ENCODE measurements around the gene NT5DC1. TPM values are rescaled to one million over a fixed set of nuclear protein-coding genes. Genes with fewer than 3 reads are reported as not detected.

NT5DC1 gene
- polyA plus RNA-seq, 1 of the 3 experiments (the other 2 are of a cell fraction) = 20.3 TPM

- no peak for TF ChIP-seq FOSL2 (IDR thresholded peaks at IDR 0.05; ENCODE audit: borderline replicate concordance, low read depth)
- TF ChIP-seq MXI1 (IDR thresholded peaks at IDR 0.05; ENCODE audit: low read depth, low read length) = no peak
- no peak for TF ChIP-seq FOXJ3 (CRISPR knock-in tag; IDR thresholded peaks at IDR 0.05)
- TF ChIP-seq CTCF (IDR thresholded peaks at IDR 0.05) = no peak
- no peak for TF ChIP-seq EZH2phosphoT487 (IDR thresholded peaks at IDR 0.05; ENCODE audit: borderline replicate concordance, low read depth)
Measured at GRCh38 chr6:116072368-116072767, 28.3 kb upstream of the NT5DC1 start (continued).

- Histone ChIP-seq H3K4me3 (ENCODE audit: low read depth in 2 of 2, low read length in 1 of 2) (no peak overlapping the region), H3K9me2 (peaks cover 2% of the 10 kb centered on the region; the same call in 1 of the 2 replicates), H3F3A (replicated peaks; ENCODE audit: insufficient read depth) (no peaks in the 10 kb centered on the region), H2AFZ (ENCODE audit: low read depth) (no peak overlapping the region), H3K27ac (ENCODE audit: low read depth in 2 of 2, low read length in 1 of 2) (no peak overlapping the region), H4K20me1 (ENCODE audit: insufficient read depth) (no peaks in the 10 kb centered on the region), H3K79me2 (ENCODE audit: insufficient read depth) (no peaks in the 10 kb centered on the region), H3K9ac (no peak overlapping the region), H3K4me2 (no peak overlapping the region), H3K4me1 (ENCODE audit: control insufficient read depth in 1 of 2, insufficient read depth in 2 of 2, low read depth in 1 of 2, low read length in 1 of 2) (no peaks in the 10 kb centered on the region; a peak in 1 of 4 replicates), H3K36me3 (replicated peaks in 1 of 2; ENCODE audit: control insufficient read depth in 1 of 2, insufficient read depth in 2 of 2, low read length in 1 of 2) (no peaks in the 10 kb centered on the region), H3K27me3 (ENCODE audit: insufficient read depth) (no peaks in the 10 kb centered on the region), H3K9me3 (no peaks in the 10 kb centered on the region)
- TF ChIP-seq MXI1 (IDR thresholded peaks at IDR 0.05; ENCODE audit: low read depth, low read length) (no peak), TCF12 (IDR thresholded peaks at IDR 0.05) (no peak), NFIC (IDR thresholded peaks at IDR 0.05; ENCODE audit: borderline replicate concordance) (no peak), RXRA (IDR thresholded peaks at IDR 0.05; ENCODE audit: borderline replicate concordance, low read depth) (no peak), USF2 (IDR thresholded peaks at IDR 0.05; ENCODE audit: borderline replicate concordance, low read depth, low read length) (no peak), MEF2A (IDR thresholded peaks at IDR 0.05; ENCODE audit: borderline replicate concordance, low read depth) (no peak), JUND (IDR thresholded peaks at IDR 0.05) (no peak)
- WGBS (ENCODE audit: low lambda C conversion rate) = 50% methylated on average over 2 of the region's 2 CpGs
- ChIA-PET POLR2A (no interaction called here), CTCF (interaction anchor here (0.7 kb wide), 1 partner anchor 12 kb away, joined by 3 read pairs; no protein-coding TSS in a partner anchor)
- no peak for DNase-seq
Measured at GRCh38 chr6:116073765-116074440, 26.8 kb upstream of the NT5DC1 start.

- H3K4me1 ChIP-seq (ENCODE audit: control insufficient read depth in 1 of 2, insufficient read depth in 2 of 2, low read depth in 1 of 2, low read length in 1 of 2) = no peaks in the 10 kb centered on the region
- no peak overlapping the region for H3K4me2 ChIP-seq
- CTCF ChIA-PET = no interaction called here
- DNase-seq = no peak
- no peak overlapping the region for H2AFZ ChIP-seq (ENCODE audit: low read depth)
- H3K27ac ChIP-seq (ENCODE audit: low read depth in 2 of 2, low read length in 1 of 2) = no peak overlapping the region
- H3K4me3 ChIP-seq (ENCODE audit: low read depth in 2 of 2, low read length in 1 of 2) = no peak overlapping the region
- H3K9ac ChIP-seq = no peak overlapping the region
- H3F3A ChIP-seq (replicated peaks; ENCODE audit: insufficient read depth) = no peaks in the 10 kb centered on the region
- no peaks in the 10 kb centered on the region for H3K27me3 ChIP-seq (ENCODE audit: insufficient read depth)
- H3K79me2 ChIP-seq (ENCODE audit: insufficient read depth) = no peaks in the 10 kb centered on the region
- WGBS (ENCODE audit: low lambda C conversion rate) = 74% methylated on average over 2 of the region's 2 CpGs
- TF ChIP-seq TCF12 (IDR thresholded peaks at IDR 0.05) (no peak), ZBTB33 (IDR thresholded peaks at IDR 0.05; ENCODE audit: borderline replicate concordance, low read depth) (no peak), SMC3 (IDR thresholded peaks at IDR 0.05; ENCODE audit: low read depth, low read length) (no peak), RCOR1 (IDR thresholded peaks at IDR 0.05; ENCODE audit: low read length) (no peak), NFIC (IDR thresholded peaks at IDR 0.05; ENCODE audit: borderline replicate concordance) (no peak), EZH2phosphoT487 (IDR thresholded peaks at IDR 0.05; ENCODE audit: borderline replicate concordance, low read depth) (no peak), MAX (IDR thresholded peaks at IDR 0.05; ENCODE audit: low read depth) (no peak), IRF3 (IDR thresholded peaks at IDR 0.05; ENCODE audit: low read depth, low read length) (no peak), YY1 (IDR thresholded peaks at IDR 0.05; ENCODE audit: low read depth) (no peak), JUND (IDR thresholded peaks at IDR 0.05) (no peak), EP300 (IDR thresholded peaks at IDR 0.05; ENCODE audit: borderline replicate concordance in 1 of 2, low read depth in 1 of 2, low read length in 1 of 2) (no peak)
- H3K9me2 ChIP-seq = peaks cover 2% of the 10 kb centered on the region; the same call in 1 of the 2 replicates
- POLR2A ChIA-PET = no interaction called here
- H3K36me3 ChIP-seq (replicated peaks in 1 of 2; ENCODE audit: control insufficient read depth in 1 of 2, insufficient read depth in 2 of 2, low read length in 1 of 2) = no peaks in the 10 kb centered on the region
- H4K20me1 ChIP-seq (ENCODE audit: insufficient read depth) = no peaks in the 10 kb centered on the region
- H3K9me3 ChIP-seq = no peaks in the 10 kb centered on the region
Measured at GRCh38 chr6:116074732-116075390, 25.8 kb upstream of the NT5DC1 start.
